Neural cell (in vitro differentiated cells): ENCODE results near the gene SV2C. TPM values are rescaled to one million over a fixed set of nuclear protein-coding genes. Genes with fewer than 3 reads are reported as not detected.

Experiments
- H2AFZ ChIP-seq: fragments of 200-600, 300-800 bp; sonication (generic), shearing (Covaris generic); 2 replicates; pipeline ENCODE4 v1.6.0; 2014; ENCODE audit warnings: low read depth, mild to moderate bottlenecking, antibody characterized with exemption, low read length, moderate library complexity
- H3F3A ChIP-seq: fragments of 200-600 bp; shearing (Covaris generic); 2 replicates; pipeline ENCODE4 v1.6.1; 2016; ENCODE audit warnings: mild to moderate bottlenecking, moderate library complexity, mixed read lengths, antibody characterized with exemption, low read length; ENCODE audit not compliant: insufficient read depth, poor library complexity, severe bottlenecking
- H3K27ac ChIP-seq: fragments of 200-600, 300-800 bp; sonication (generic), shearing (Covaris generic); 2 replicates; pipeline ENCODE4 v1.5.1; 2014; ENCODE audit warnings: mild to moderate bottlenecking, low read length, moderate library complexity
- H3K27me3 ChIP-seq: fragments of 300-800, 200-600 bp; sonication (generic), shearing (Covaris generic); 2 replicates; pipeline ENCODE4 v1.6.0; 2014; ENCODE audit warnings: mild to moderate bottlenecking, low read depth, low read length, moderate library complexity; ENCODE audit not compliant: insufficient read depth
- H3K36me3 ChIP-seq: fragments of 300-800, 200-600 bp; sonication (generic), shearing (Covaris generic); 2 replicates; pipeline ENCODE4 v1.5.1; 2014; ENCODE audit warnings: mild to moderate bottlenecking, antibody characterized with exemption, low read length, moderate library complexity; ENCODE audit not compliant: insufficient read depth
- H3K4me2 ChIP-seq: fragments of 300-800, 200-600 bp; sonication (generic), shearing (Covaris generic); 2 replicates; pipeline ENCODE4 v1.6.0; 2014; ENCODE audit warnings: mild to moderate bottlenecking, low read length
- H3K4me3 ChIP-seq: fragments of 300-800, 200-600 bp; sonication (generic), shearing (Covaris generic); 2 replicates; pipeline ENCODE4 v1.5.1; 2014; ENCODE audit warnings: mild to moderate bottlenecking, low read length, moderate library complexity
- H3K79me2 ChIP-seq: fragments of 200-600 bp; shearing (Covaris generic); replicated peaks from 2 replicates; pipeline ENCODE4 v1.6.0; 2014; ENCODE audit warnings: mild to moderate bottlenecking, low read length, moderate library complexity; ENCODE audit not compliant: insufficient read depth
- H3K9ac ChIP-seq: fragments of 300-800, 200-600 bp; sonication (generic), shearing (Covaris generic); 2 replicates; pipeline ENCODE4 v1.6.1; 2016; ENCODE audit warnings: mild to moderate bottlenecking, low read length, mixed read lengths
- H3K9me2 ChIP-seq: fragments of 200-600 bp; shearing (Covaris generic); 2 replicates; pipeline ENCODE4 v1.6.1; 2016; ENCODE audit warnings: mild to moderate bottlenecking, low read length, mixed read lengths; ENCODE audit not compliant: insufficient read depth
- H3K9me3 ChIP-seq: fragments of 200-600, 300-800 bp; sonication (generic), shearing (Covaris generic); 2 replicates; pipeline ENCODE4 v1.6.1; 2016; ENCODE audit warnings: mild to moderate bottlenecking, mixed run types, low read length, moderate library complexity, mixed read lengths
- H4K20me1 ChIP-seq: fragments of 200-600 bp; shearing (Covaris generic); 2 replicates; pipeline ENCODE4 v1.6.1; 2016; ENCODE audit warnings: mild to moderate bottlenecking, mixed run types; ENCODE audit not compliant: insufficient read depth
- EP300 ChIP-seq: fragments of 450-650 bp; conservative IDR thresholded peaks from 2 replicates; pipeline ENCODE4 v1.6.1; 2014; ENCODE audit warnings: antibody characterized with exemption, mild to moderate bottlenecking, moderate library complexity; ENCODE audit not compliant: poor library complexity, severe bottlenecking
- EZH2 ChIP-seq: fragments of 200-600, 300-800 bp; shearing (Covaris generic), sonication (generic); IDR thresholded peaks from 2 replicates; pipeline ENCODE4 v1.6.1; 2014; ENCODE audit warnings: antibody characterized with exemption, low read length, borderline replicate concordance, mild to moderate bottlenecking; ENCODE audit not compliant: insufficient read depth, poor library complexity, severe bottlenecking
- MXI1 ChIP-seq: fragments of 450-650 bp; conservative IDR thresholded peaks from 2 replicates; pipeline ENCODE4 v1.6.1; 2014; ENCODE audit warnings: antibody characterized with exemption, mild to moderate bottlenecking; ENCODE audit not compliant: poor library complexity, severe bottlenecking
- POLR2AphosphoS5 ChIP-seq: IDR thresholded peaks from 2 replicates; pipeline ENCODE4 v1.6.1; 2012
- RAD21 ChIP-seq: fragments of 450-650 bp; conservative IDR thresholded peaks from 2 replicates; pipeline ENCODE4 v1.6.1; 2014; ENCODE audit warnings: antibody characterized with exemption, mild to moderate bottlenecking, moderate library complexity
- SMC3 ChIP-seq: fragments of 450-650 bp; conservative IDR thresholded peaks from 2 replicates; pipeline ENCODE4 v1.6.1; 2014; ENCODE audit warnings: antibody characterized with exemption, mild to moderate bottlenecking, moderate library complexity; ENCODE audit not compliant: poor library complexity
- TAF1 ChIP-seq: IDR thresholded peaks from 2 replicates; pipeline ENCODE4 v1.6.1; 2012; ENCODE audit warnings: low read depth
- polyA plus RNA-seq: library from polyadenylated mRNA; depleted of rRNA; stranded (reverse); fragments of >200 nt; gene quantifications from 2 replicates; pipeline ENCODE4 v1.2.3, GENCODE V29; 2014
- TF ChIP-seq, protein P1 (sequence below): fragments of 450-650 bp; IDR thresholded peaks from 2 replicates; pipeline ENCODE4 v1.5.1; 2014; ENCODE audit warnings: antibody characterized with exemption, mild to moderate bottlenecking, moderate library complexity; ENCODE audit not compliant: poor library complexity, severe bottlenecking
- TF ChIP-seq, protein P2 (sequence below): IDR thresholded peaks from 2 replicates; pipeline ENCODE4 v1.6.1; 2012; ENCODE audit warnings: borderline replicate concordance

Gene SV2C
- polyA plus RNA-seq, 1 donor from 2014 or later: 0.45 TPM

DNA sequence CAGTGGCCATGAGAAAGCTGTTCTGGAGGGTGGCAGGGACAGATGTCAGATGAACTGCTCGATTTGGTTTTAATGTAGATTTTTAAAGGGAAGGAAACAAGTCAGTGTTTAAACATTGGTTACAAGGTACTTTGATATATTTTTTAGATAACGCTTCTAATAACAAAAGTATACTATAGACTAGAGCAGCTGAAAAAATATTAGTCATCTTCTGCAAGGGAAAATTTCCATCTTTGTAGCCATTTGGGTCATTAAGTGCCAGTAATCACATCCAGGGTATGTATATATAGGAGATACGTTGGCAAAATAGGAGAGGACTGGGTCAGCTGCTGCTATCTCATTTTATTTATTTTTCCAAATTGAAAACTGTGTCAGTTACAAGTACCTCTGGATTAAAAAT, 69.0 kb downstream of the SV2C start:
- no peaks in the 10 kb centered on the region for H4K20me1 ChIP-seq
- no peaks in the 10 kb centered on the region for H3K27me3 ChIP-seq
- no peaks in the 10 kb centered on the region for H3K9me3 ChIP-seq
- H3K4me2 ChIP-seq: no peak overlapping the region
- no peaks in the 10 kb centered on the region for H3K79me2 ChIP-seq
- H3K9ac ChIP-seq: no peak overlapping the region
- no peak overlapping the region for H2AFZ ChIP-seq
- no peaks in the 10 kb centered on the region for H3K9me2 ChIP-seq
- TF ChIP-seq MXI1: no peak
- TF ChIP-seq RAD21: no peak
- TF ChIP-seq EZH2: no peak
- TF ChIP-seq EP300: no peak
- TF ChIP-seq, protein P1, sequence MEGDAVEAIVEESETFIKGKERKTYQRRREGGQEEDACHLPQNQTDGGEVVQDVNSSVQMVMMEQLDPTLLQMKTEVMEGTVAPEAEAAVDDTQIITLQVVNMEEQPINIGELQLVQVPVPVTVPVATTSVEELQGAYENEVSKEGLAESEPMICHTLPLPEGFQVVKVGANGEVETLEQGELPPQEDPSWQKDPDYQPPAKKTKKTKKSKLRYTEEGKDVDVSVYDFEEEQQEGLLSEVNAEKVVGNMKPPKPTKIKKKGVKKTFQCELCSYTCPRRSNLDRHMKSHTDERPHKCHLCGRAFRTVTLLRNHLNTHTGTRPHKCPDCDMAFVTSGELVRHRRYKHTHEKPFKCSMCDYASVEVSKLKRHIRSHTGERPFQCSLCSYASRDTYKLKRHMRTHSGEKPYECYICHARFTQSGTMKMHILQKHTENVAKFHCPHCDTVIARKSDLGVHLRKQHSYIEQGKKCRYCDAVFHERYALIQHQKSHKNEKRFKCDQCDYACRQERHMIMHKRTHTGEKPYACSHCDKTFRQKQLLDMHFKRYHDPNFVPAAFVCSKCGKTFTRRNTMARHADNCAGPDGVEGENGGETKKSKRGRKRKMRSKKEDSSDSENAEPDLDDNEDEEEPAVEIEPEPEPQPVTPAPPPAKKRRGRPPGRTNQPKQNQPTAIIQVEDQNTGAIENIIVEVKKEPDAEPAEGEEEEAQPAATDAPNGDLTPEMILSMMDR: no peak
- TF ChIP-seq SMC3: no peak
- no peak for TF ChIP-seq POLR2AphosphoS5
- TF ChIP-seq, protein P2, sequence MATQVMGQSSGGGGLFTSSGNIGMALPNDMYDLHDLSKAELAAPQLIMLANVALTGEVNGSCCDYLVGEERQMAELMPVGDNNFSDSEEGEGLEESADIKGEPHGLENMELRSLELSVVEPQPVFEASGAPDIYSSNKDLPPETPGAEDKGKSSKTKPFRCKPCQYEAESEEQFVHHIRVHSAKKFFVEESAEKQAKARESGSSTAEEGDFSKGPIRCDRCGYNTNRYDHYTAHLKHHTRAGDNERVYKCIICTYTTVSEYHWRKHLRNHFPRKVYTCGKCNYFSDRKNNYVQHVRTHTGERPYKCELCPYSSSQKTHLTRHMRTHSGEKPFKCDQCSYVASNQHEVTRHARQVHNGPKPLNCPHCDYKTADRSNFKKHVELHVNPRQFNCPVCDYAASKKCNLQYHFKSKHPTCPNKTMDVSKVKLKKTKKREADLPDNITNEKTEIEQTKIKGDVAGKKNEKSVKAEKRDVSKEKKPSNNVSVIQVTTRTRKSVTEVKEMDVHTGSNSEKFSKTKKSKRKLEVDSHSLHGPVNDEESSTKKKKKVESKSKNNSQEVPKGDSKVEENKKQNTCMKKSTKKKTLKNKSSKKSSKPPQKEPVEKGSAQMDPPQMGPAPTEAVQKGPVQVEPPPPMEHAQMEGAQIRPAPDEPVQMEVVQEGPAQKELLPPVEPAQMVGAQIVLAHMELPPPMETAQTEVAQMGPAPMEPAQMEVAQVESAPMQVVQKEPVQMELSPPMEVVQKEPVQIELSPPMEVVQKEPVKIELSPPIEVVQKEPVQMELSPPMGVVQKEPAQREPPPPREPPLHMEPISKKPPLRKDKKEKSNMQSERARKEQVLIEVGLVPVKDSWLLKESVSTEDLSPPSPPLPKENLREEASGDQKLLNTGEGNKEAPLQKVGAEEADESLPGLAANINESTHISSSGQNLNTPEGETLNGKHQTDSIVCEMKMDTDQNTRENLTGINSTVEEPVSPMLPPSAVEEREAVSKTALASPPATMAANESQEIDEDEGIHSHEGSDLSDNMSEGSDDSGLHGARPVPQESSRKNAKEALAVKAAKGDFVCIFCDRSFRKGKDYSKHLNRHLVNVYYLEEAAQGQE: no peak
- no peak for TF ChIP-seq TAF1
- no peaks in the 10 kb centered on the region for H3K36me3 ChIP-seq
- H3K4me3 ChIP-seq: no peak overlapping the region
- H3F3A ChIP-seq: no peaks in the 10 kb centered on the region
- H3K27ac ChIP-seq: no peak overlapping the region

DNA sequence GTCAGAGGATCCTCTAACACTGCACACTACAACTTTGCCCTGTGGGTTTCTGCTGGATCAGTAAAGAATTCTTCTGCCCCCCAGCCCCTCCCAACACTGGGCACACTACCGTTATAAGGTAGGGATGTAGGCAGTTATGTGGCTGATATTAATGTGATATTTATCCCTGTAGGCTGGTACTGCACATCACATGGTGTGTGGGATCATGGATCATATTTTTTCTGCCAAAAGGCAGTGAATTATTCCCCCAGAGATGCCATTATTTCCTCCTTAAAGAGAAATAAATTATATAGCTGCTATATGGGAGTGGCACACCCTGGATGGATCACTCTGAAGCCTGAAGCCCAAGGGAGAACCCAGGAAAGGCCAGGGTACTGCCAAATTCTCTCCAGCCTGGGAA, 69.5 kb downstream of the SV2C start:
- TF ChIP-seq TAF1 (no peak), POLR2AphosphoS5 (no peak), EP300 (no peak), RAD21 (no peak), MXI1 (no peak), SMC3 (no peak)
- TF ChIP-seq, protein P1: no peak
- TF ChIP-seq, protein P2: no peak
- Histone ChIP-seq H3K79me2 (no peaks in the 10 kb centered on the region), H3K9me3 (no peaks in the 10 kb centered on the region), H3K9ac (no peak overlapping the region), H2AFZ (no peak overlapping the region), H3K4me3 (no peak overlapping the region), H3K27ac (no peak overlapping the region), H3K9me2 (no peaks in the 10 kb centered on the region), H3F3A (no peaks in the 10 kb centered on the region), H4K20me1 (no peaks in the 10 kb centered on the region), H3K27me3 (no peaks in the 10 kb centered on the region), H3K4me2 (no peak overlapping the region), H3K36me3 (no peaks in the 10 kb centered on the region)
